ENCODE data around the gene DPM3.

Gene DPM3

DNA sequence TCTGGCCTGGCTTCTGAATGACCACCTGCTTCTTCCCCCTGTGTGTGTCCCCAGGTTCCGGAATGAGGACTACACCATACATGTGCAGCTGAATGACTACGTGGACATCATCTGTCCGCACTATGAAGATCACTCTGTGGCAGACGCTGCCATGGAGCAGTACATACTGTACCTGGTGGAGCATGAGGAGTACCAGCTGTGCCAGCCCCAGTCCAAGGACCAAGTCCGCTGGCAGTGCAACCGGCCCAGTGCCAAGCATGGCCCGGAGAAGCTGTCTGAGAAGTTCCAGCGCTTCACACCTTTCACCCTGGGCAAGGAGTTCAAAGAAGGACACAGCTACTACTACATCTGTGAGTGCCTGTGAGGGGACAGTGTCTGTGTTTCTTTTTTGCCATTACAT lies 9.0 kb downstream of the DPM3 start:
- no peak overlapping the region for H3K27ac ChIP-seq (ENCODE audit: low read length)
- H3K36me3 ChIP-seq (replicated peaks; ENCODE audit: low read depth, low read length), result no peaks in the 10 kb centered on the region
- no peak overlapping the region for H3K4me3 ChIP-seq (ENCODE audit: low read length)
- H3K79me2 ChIP-seq (ENCODE audit: low read length), result peaks cover 7% of the 10 kb centered on the region
- no peaks in the 10 kb centered on the region for H3K9me3 ChIP-seq (ENCODE audit: insufficient read depth, low read length)
- no peak overlapping the region for H3K9ac ChIP-seq (ENCODE audit: low read length)
- H4K20me1 ChIP-seq (ENCODE audit: insufficient read depth, low read length), result no peaks in the 10 kb centered on the region
- H3K27me3 ChIP-seq (ENCODE audit: low read depth, low read length), result peaks cover 24% of the 10 kb centered on the region
- H3K4me1 ChIP-seq (ENCODE audit: low read length), result peaks cover 16% of the 10 kb centered on the region
- no peak overlapping the region for H2AFZ ChIP-seq (ENCODE audit: low read depth, low read length)
- TF ChIP-seq EZH2phosphoT487 (IDR thresholded peaks at IDR 0.05; ENCODE audit: low read depth), result no peak
- TF ChIP-seq, protein P1, sequence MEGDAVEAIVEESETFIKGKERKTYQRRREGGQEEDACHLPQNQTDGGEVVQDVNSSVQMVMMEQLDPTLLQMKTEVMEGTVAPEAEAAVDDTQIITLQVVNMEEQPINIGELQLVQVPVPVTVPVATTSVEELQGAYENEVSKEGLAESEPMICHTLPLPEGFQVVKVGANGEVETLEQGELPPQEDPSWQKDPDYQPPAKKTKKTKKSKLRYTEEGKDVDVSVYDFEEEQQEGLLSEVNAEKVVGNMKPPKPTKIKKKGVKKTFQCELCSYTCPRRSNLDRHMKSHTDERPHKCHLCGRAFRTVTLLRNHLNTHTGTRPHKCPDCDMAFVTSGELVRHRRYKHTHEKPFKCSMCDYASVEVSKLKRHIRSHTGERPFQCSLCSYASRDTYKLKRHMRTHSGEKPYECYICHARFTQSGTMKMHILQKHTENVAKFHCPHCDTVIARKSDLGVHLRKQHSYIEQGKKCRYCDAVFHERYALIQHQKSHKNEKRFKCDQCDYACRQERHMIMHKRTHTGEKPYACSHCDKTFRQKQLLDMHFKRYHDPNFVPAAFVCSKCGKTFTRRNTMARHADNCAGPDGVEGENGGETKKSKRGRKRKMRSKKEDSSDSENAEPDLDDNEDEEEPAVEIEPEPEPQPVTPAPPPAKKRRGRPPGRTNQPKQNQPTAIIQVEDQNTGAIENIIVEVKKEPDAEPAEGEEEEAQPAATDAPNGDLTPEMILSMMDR (IDR thresholded peaks at IDR 0.05; ENCODE audit: low read depth, low read length), result no peak
- H3K4me2 ChIP-seq (ENCODE audit: low read length), result no peak overlapping the region

GRCh38 chr1:155130272-155131006 lies 9.9 kb downstream of the DPM3 start:
- Histone ChIP-seq H3K27me3 (ENCODE audit: low read depth, low read length) (peaks cover 24% of the 10 kb centered on the region), H3K4me1 (ENCODE audit: low read length) (peaks cover 16% of the 10 kb centered on the region), H3K36me3 (replicated peaks; ENCODE audit: low read depth, low read length) (no peaks in the 10 kb centered on the region), H3K9me3 (ENCODE audit: insufficient read depth, low read length) (no peaks in the 10 kb centered on the region), H4K20me1 (ENCODE audit: insufficient read depth, low read length) (no peaks in the 10 kb centered on the region), H3K4me3 (ENCODE audit: low read length) (no peak overlapping the region), H3K4me2 (ENCODE audit: low read length) (no peak overlapping the region), H3K79me2 (ENCODE audit: low read length) (peaks cover 7% of the 10 kb centered on the region), H3K9ac (ENCODE audit: low read length) (no peak overlapping the region), H3K27ac (ENCODE audit: low read length) (no peak overlapping the region), H2AFZ (ENCODE audit: low read depth, low read length) (no peak overlapping the region)
- TF ChIP-seq, protein P1 (IDR thresholded peaks at IDR 0.05; ENCODE audit: low read depth, low read length), result no peak
- no peak for TF ChIP-seq EZH2phosphoT487 (IDR thresholded peaks at IDR 0.05; ENCODE audit: low read depth)

GRCh38 chr1:155128755-155129473 lies 11.4 kb downstream of the DPM3 start:
- Histone ChIP-seq H2AFZ (ENCODE audit: low read depth, low read length) (no peak overlapping the region), H3K4me2 (ENCODE audit: low read length) (no peak overlapping the region), H4K20me1 (ENCODE audit: insufficient read depth, low read length) (no peaks in the 10 kb centered on the region), H3K27ac (ENCODE audit: low read length) (no peak overlapping the region), H3K4me3 (ENCODE audit: low read length) (no peak overlapping the region), H3K36me3 (replicated peaks; ENCODE audit: low read depth, low read length) (no peaks in the 10 kb centered on the region), H3K79me2 (ENCODE audit: low read length) (no peaks in the 10 kb centered on the region), H3K4me1 (ENCODE audit: low read length) (peaks cover 9% of the 10 kb centered on the region; the same call in 1 of the 2 replicates), H3K9ac (ENCODE audit: low read length) (no peak overlapping the region), H3K27me3 (ENCODE audit: low read depth, low read length) (peaks cover 31% of the 10 kb centered on the region), H3K9me3 (ENCODE audit: insufficient read depth, low read length) (no peaks in the 10 kb centered on the region)
- TF ChIP-seq EZH2phosphoT487 (IDR thresholded peaks at IDR 0.05; ENCODE audit: low read depth), result no peak
- TF ChIP-seq, protein P1 (IDR thresholded peaks at IDR 0.05; ENCODE audit: low read depth, low read length), result no peak

- no peak overlapping the region for H3K9ac ChIP-seq (ENCODE audit: low read length)
- H3K9me3 ChIP-seq (ENCODE audit: insufficient read depth, low read length), result no peaks in the 10 kb centered on the region
- H3K4me3 ChIP-seq (ENCODE audit: low read length), result peak overlapping the region; percentile 62
- H3K36me3 ChIP-seq (replicated peaks; ENCODE audit: low read depth, low read length), result no peaks in the 10 kb centered on the region
- no peak overlapping the region for H2AFZ ChIP-seq (ENCODE audit: low read depth, low read length)
- peaks cover 34% of the 10 kb centered on the region for H3K27me3 ChIP-seq (ENCODE audit: low read depth, low read length)
- H3K27ac ChIP-seq (ENCODE audit: low read length), result no peak overlapping the region
- no peaks in the 10 kb centered on the region for H4K20me1 ChIP-seq (ENCODE audit: insufficient read depth, low read length)
- peak overlapping the region; percentile 56 for H3K4me2 ChIP-seq (ENCODE audit: low read length)
- no peaks in the 10 kb centered on the region for H3K79me2 ChIP-seq (ENCODE audit: low read length)
- TF ChIP-seq, protein P1 (IDR thresholded peaks at IDR 0.05; ENCODE audit: low read depth, low read length), result no peak
- TF ChIP-seq EZH2phosphoT487 (IDR thresholded peaks at IDR 0.05; ENCODE audit: low read depth), result no peak
- peaks cover 9% of the 10 kb centered on the region; the same call in 1 of the 2 replicates for H3K4me1 ChIP-seq (ENCODE audit: low read length)
Observed at GRCh38 chr1:155127967-155128754, 12.2 kb downstream of the DPM3 start.
